DMS 273 treated with DMSO at 0.1 percent for 48 hours (cell line): ENCODE results near the gene KIAA0232.

Experiments
- DNase-seq: peaks from one replicate; lab custom pipeline; 2025; lab: John Stamatoyannopoulos, UW

KIAA0232 gene, protein sequence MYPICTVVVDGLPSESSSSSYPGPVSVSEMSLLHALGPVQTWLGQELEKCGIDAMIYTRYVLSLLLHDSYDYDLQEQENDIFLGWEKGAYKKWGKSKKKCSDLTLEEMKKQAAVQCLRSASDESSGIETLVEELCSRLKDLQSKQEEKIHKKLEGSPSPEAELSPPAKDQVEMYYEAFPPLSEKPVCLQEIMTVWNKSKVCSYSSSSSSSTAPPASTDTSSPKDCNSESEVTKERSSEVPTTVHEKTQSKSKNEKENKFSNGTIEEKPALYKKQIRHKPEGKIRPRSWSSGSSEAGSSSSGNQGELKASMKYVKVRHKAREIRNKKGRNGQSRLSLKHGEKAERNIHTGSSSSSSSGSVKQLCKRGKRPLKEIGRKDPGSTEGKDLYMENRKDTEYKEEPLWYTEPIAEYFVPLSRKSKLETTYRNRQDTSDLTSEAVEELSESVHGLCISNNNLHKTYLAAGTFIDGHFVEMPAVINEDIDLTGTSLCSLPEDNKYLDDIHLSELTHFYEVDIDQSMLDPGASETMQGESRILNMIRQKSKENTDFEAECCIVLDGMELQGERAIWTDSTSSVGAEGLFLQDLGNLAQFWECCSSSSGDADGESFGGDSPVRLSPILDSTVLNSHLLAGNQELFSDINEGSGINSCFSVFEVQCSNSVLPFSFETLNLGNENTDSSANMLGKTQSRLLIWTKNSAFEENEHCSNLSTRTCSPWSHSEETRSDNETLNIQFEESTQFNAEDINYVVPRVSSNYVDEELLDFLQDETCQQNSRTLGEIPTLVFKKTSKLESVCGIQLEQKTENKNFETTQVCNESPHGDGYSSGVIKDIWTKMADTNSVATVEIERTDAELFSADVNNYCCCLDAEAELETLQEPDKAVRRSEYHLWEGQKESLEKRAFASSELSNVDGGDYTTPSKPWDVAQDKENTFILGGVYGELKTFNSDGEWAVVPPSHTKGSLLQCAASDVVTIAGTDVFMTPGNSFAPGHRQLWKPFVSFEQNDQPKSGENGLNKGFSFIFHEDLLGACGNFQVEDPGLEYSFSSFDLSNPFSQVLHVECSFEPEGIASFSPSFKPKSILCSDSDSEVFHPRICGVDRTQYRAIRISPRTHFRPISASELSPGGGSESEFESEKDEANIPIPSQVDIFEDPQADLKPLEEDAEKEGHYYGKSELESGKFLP (N-terminal part only)

DNA sequence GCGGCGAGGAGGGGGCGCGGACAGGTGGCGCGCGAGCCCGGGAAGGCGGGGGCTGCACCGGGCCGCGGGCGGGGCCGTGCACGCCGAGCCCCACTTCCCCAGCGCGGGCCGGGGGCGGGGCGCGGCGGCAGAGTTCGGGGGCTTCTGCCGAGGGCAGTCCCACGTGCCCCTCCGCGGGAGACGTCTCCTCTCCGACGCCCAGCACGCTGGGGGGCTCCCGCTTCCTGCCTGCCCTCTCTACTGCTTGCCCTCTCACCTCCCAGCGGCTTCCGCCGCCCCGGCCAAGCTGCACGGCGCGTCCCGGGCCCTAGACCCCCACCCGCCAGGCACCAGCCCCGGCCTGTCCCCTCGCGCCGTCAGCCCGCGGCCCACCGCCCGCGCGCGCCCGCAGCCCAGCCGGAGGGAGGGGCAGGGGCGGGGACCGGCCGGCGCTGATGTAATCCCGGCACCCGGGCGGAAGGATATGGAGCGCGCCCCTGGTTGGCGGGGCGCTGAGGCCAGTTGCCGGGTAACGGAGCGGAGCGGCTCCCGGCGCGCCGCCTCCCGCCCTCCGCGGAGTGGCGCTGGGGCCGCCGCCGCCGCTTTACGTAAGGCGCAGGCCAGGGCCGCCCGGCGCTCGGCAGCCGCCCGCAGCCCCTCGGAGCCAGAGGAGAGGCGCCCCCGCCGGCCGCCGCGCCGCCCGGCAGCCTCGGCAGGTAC, at the start of gene KIAA0232:
KIAA0232 (plus strand) TSS at position 581 of the 699 bp plus-strand sequence. CDS start 41,727 bp downstream, outside the sequence.
- DNase-seq, result peak; percentile 33

- no peak for DNase-seq
Measured at GRCh38 chr4:6733358-6734164, 49.0 kb upstream of the KIAA0232 start.

DNA sequence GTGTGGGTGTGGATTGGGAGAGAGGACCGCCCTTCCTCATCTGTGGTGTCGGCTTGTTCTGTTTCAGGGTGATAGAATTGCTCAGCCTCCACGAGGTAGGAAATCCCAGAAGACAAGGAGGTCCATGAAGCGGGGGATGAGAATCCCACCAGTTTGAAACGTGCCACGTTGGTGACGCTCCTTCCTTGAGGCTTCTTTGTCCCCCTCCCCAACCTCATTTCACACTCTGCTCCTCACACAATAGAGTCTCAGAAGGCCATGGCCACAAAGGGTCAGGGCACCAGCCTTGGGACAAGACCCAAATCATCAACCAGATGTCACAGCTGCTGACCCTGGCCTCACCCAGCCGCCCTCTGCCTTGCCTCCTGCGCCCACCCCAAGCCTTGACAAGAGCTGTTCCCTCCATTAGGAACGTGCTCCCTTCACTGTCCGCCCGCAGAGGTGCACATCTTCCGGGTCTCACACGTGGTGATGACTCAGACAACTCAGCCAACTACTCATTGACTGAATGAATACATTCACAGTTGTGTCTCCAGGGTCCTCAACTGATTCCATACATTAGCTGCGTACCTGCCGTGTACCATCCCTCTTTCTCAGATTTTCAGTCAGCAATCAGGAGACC, 48.3 kb upstream of the KIAA0232 start:
- no peak for DNase-seq

DNA sequence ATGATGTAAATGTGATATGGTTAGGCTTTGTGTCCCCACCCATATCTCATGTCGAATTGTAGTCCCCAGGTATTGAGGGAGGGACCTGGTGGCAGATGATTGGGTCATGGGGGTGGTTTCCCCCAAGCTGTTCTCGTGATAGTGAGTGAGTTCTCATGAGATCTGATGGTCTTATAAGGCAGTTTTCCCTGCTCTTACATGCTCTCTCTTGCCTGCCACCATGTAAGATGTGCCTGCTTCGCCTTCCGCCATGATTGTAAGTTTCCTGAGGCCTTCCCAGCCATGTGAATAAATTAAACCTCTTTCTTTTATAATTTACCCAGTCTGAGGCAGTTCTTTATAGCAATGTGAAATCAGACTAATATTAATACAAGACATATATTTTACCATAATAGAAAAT, 42.6 kb upstream of the KIAA0232 start:
- no peak for DNase-seq

DNA sequence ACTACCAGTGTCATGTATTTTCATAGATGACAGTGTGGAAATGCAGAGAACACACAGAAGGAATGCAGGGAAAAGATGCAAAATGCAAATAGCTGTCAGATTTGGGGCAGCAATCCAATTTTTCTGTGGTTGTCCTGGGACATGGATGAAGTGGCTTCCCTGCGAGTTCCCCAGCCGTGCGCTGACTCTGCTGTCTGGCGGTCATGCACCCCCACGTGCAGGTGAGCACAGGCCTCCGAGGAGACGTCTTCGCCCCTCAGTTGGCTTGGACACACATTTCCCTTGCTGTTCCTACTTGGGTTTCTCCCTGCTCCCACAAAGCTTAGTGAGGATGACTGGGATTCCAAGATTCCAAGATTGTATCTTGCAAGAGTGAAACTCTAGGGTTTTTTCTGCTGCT, 42.2 kb upstream of the KIAA0232 start:
- DNase-seq, result no peak

- no peak for DNase-seq
Measured at GRCh38 chr4:6742507-6742906, 40.0 kb upstream of the KIAA0232 start.

GRCh38 chr4:6742989-6743388, 39.5 kb upstream of the KIAA0232 start:
- DNase-seq, result no peak

GRCh38 chr4:6746721-6747293, 35.7 kb upstream of the KIAA0232 start:
- DNase-seq, result no peak

- DNase-seq, result no peak
Measured at GRCh38 chr4:6747294-6748051, 35.1 kb upstream of the KIAA0232 start.

GRCh38 chr4:6748286-6748685, 34.2 kb upstream of the KIAA0232 start:
- no peak for DNase-seq

DNA sequence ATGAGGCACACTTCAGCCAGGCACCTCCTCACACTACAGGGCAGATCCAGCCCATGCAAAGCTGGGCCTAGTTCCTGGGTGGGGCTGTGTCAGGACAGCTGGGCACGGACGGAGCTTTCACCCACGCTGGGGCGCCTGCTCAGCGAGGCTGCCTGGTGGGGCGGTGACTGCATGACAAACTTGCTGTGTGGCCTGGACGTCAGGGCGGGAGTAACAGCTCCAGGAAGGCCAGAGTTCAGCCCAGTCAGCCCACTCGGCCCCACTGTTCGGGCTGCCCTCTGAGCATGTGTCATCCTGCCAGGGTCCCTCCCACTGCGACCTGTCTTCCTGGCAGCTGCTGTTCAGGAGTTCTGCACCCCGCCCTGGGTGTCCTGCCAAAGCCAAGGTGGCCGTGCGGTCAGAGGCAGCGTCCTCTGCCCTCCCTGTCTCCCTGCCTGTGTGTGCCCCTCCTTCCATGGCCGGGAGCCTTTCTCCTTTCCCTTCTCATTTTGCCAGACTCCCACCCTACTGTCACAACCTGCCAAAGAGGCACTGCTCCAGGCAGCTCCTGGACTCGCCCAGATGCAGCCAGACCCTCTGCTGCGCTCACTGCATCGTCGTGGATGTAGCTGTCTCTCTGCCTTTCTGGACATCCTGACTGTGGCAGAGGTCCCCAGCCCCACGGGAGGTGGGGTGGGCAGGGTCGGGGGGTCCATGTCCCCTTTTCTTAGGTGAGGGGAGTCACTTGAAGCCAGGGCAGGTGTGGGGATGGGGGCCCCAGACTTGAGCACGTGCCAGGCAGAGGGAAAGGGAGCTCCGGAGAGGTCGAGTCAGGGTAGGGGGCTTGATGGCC, 33.0 kb upstream of the KIAA0232 start:
- DNase-seq, result no peak

- no peak for DNase-seq
Measured at GRCh38 chr4:6750286-6751221, 32.0 kb upstream of the KIAA0232 start.

DNA sequence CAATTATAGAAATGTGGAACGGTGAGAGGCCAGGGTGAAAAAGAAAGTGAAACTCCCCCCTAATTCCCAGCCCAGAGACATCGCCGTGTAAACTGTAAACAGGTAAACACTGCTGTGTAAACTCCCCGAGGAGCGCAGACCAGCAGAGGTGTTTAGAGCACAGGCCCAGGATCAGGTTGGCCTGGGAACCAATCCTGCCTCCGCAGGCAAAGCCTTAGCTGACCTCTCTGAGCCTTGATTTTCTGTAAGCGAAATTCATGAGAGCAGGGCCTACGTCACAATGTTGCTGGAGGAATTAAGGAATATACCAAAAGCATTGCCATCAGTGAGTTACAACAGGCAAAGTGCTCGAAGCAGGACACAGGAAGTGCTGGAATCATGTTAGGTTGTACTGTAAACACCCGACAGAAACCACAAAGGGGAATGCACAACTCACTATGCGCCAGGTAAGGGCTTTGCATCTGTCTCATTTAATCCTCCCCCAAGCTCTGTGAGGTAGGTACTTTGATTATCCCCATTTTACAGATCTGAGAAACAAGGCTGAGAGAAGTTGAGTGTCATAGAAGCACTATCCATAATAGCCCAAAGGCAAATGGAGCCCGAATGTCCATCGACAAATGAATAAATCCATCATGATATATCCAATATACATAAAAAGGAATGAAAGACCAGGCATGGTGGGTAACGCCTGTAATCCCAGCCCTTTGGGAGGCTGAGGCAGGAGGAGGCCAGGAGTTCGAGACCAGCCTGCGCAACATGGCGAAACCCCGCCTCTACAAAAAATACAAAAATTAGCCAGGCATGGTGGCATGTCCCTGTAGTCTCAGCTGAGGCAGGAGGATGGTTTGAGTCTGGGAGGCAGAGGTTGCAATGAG, 30.7 kb upstream of the KIAA0232 start:
- DNase-seq, result no peak

DNA sequence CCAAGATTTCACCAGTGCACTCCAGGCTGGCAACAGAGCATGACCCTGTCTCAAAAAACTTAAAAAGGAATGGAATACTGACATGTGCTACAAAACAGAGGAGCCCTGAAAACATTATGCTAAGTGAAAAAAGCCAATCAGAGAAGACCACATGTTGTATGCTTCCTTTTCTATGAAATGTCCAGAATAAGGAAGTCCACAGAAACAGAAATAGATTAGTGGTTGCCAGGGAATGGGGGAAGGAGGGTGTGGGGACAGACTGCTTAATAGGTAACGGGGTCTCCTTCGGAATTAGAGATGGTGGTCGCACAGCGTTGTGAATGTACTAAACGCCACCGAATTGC, 30.1 kb upstream of the KIAA0232 start:
- no peak for DNase-seq

DNA sequence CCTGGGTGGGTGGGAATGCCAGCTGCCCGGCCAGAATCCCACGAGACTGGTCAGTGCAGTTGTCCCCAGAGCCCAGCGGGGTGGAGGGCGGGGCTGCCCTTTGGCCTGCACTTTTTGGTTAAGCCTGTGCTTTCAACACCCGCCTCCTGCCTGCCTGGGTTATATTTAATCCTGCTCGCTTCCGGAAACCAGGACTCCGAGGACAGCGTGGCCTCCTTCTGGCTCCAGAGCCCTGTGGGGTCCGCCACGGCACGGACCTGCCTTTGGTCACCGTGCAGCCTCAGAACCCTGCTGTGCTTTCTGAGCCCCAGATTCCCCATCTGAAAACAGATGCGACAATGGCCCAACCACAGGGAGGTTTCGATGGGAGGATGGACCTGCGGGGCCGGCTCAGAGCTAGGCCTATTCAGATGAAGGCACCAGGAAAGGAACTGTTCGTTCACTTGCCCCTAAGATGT, 29.4 kb upstream of the KIAA0232 start:
- DNase-seq, result no peak

- no peak for DNase-seq
Measured at GRCh38 chr4:6753891-6754290, 28.6 kb upstream of the KIAA0232 start.
